Choroid plexus epithelial cell (primary cell): ENCODE results near the gene KLHL10.

Experiments
- DNase-seq: peaks from one replicate; pipeline ENCODE4 v3.0.0-alpha.2; 2010; ENCODE audit warnings: low read depth
- H3K4me3 ChIP-seq: 2 replicates; pipeline ENCODE4 v1.5.1; 2011; ENCODE audit warnings: low read depth, mild to moderate bottlenecking, control low read depth, low read length, moderate library complexity
- TF ChIP-seq, protein P1 (sequence below): conservative IDR thresholded peaks from 2 replicates; pipeline ENCODE4 v1.5.1; 2011; ENCODE audit warnings: low read depth, mild to moderate bottlenecking, control low read depth, inconsistent platforms, low read length, moderate library complexity

The KLHL10 gene

DNA sequence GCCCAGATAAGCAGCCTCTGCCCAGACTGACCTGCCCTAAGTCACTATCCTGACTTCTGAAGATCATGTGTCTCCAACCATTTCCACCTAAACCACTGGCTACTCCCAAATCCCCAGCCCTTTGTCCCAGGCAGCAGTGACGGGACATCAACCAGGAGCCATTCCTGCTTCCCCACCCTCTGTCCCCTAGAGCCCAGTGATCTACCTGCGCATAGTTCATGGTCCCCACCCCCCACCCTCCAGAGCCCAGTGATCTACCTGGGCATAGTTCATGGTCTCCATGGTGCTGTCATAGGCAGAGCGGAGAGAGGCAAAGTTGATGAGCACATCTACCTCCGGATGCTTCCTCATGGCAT lies 54.4 kb downstream of the KLHL10 start:
- no peak for DNase-seq
- TF ChIP-seq, protein P1, sequence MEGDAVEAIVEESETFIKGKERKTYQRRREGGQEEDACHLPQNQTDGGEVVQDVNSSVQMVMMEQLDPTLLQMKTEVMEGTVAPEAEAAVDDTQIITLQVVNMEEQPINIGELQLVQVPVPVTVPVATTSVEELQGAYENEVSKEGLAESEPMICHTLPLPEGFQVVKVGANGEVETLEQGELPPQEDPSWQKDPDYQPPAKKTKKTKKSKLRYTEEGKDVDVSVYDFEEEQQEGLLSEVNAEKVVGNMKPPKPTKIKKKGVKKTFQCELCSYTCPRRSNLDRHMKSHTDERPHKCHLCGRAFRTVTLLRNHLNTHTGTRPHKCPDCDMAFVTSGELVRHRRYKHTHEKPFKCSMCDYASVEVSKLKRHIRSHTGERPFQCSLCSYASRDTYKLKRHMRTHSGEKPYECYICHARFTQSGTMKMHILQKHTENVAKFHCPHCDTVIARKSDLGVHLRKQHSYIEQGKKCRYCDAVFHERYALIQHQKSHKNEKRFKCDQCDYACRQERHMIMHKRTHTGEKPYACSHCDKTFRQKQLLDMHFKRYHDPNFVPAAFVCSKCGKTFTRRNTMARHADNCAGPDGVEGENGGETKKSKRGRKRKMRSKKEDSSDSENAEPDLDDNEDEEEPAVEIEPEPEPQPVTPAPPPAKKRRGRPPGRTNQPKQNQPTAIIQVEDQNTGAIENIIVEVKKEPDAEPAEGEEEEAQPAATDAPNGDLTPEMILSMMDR, result no peak
- H3K4me3 ChIP-seq, result no peak overlapping the region

DNA sequence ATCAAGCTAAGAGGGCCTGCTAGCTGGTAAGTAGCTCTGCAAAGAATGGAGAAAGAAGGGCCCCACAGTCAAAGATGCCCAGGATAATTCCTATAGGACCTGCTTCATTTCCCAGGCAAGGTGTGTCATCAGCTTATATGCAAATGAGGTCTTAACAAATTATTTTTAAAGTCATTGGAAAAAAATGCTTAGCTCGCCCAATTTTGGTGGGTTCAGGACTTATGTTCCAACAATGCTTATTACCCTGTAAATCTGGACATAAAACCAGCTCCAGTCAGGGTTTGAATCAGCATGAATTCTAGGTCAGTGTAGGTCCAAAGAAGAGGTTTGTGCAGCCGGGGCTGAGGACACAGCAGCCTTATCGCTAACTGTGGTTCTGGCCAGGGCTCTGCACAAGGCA lies 55.8 kb downstream of the KLHL10 start:
- H3K4me3 ChIP-seq, result no peak overlapping the region
- no peak for DNase-seq
- TF ChIP-seq, protein P1, result no peak

DNA sequence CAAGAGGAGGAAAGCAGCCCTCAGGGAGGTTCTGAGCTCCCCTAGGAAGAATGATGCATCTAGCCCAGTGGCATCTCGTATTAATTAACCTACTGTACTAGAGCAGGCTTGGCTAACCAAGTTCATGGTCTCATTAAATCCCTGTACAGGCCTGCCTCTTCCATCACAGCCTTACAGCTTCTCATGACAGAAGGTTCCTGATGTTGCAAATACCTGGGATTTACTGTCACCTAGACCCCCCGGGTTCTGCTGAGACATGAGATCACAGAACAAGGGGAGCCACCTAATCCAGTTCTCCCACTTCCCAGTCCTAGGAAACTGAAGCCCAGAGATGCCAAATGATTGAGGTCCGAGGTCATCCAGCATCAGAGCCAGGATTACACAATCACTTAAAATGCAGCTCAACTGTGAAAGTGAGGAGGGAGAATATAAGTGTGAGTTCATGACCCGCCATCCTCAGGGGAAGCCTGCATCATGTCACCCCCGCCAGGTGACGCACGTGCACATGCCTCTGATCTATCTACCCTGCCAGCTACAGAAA lies 57.2 kb downstream of the KLHL10 start:
- peak; percentile 78 for DNase-seq
- TF ChIP-seq, protein P1, result no peak
- no peak overlapping the region for H3K4me3 ChIP-seq

DNA sequence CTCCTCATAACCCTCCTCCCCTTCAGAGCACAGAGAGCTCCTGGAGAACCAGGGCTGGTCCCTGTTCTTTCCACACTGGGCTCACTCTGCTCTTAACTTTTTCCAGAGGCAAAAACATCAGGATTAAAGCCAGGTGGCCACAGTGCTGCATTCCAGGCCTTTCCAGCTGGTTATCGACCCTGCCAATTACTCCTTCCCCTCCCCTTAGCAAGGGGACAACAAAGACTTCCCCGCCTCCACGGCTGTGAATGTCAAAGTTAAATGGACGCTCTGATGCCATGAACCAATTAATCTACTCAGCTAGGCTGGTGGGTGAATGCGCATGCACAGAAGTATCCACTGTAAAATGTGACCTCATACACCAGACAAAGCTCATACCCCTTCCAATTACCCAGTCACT lies 58.0 kb downstream of the KLHL10 start:
- no peak overlapping the region for H3K4me3 ChIP-seq
- TF ChIP-seq, protein P1, result no peak
- DNase-seq, result no peak

DNA sequence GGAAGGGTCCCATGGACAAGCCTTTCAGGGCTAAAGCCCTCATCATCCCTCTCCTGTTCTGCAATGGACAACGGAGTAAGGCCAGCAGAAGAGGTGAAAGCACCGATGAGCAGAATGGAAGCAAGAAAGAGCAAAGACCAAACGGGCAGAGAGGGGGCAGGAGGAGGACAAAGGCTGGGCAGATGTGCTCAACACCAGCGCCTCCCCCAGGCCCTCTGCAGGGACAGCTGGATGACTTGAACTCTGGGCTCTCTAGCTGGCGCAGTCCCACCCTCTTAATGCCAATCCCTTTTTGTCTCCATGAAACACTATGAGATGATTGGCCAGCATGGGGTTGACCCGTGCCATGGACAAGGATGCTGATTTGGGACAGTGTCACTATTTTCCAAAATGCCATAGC lies 59.1 kb downstream of the KLHL10 start:
- no peak for DNase-seq
- TF ChIP-seq, protein P1, result no peak
- no peak overlapping the region for H3K4me3 ChIP-seq
